ENCODE measurements around the gene MTHFD1. TPM values are rescaled to one million over a fixed set of nuclear protein-coding genes. Genes with fewer than 3 reads are reported as not detected.
"Not testable (repeated sequence)": the region's sequence is repeated elsewhere in the genome, so short reads cannot be mapped to it uniquely, and the experiment has no call there.

MTHFD1 gene
- total and polyA plus RNA-seq, 4 experiments from 2014 or later = 27.9 to 48.3 (median 36.0) TPM

DNA sequence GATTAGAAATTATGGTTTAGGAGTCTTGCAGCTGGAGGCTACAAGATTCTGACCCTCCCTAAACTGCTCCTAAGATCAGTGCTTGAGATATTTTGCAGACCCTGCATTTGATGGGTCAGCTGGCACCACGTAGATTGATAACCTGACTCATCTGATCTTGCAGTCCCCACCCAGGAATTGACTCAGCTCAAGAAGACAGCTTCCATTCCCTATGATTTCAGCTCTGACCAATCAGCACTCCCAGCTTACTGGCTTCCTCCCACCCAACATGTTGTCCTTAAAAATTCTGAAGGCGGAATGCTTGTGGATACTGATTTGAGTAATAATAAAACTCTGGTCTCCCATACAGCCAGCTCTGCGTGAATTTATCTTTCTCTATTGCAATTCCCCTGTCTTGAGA is 23.2 kb upstream of the MTHFD1 start:
- POLR2A ChIA-PET (ENCODE audit: partially characterized antibody) = no interaction called here
- Histone ChIP-seq H3K27me3 (ENCODE audit: insufficient read depth, low read length) (no peaks in the 10 kb centered on the region), H3K4me3 (ENCODE audit: low read length in 2 of 2) (no peak overlapping the region), H3K4me1 (ENCODE audit: insufficient read depth, low read length) (no peaks in the 10 kb centered on the region), H3K9me3 (ENCODE audit: control insufficient read depth in 1 of 2, low read length in 2 of 2) (no peaks in the 10 kb centered on the region), H3K36me3 (ENCODE audit: insufficient read depth, low read length) (no peaks in the 10 kb centered on the region), H3K27ac (ENCODE audit: low read depth, low read length) (no peak overlapping the region)
- intact Hi-C loops (cut with micrococcal nuclease) = no loop called here
- no peak for DNase-seq
- CTCF ChIA-PET (ENCODE audit: partially characterized antibody) = no interaction called here
- H3K27ac Mint-ChIP-seq = no peak overlapping the region
- no peaks in the 10 kb centered on the region for H3K27me3 Mint-ChIP-seq
- H3K4me3 Mint-ChIP-seq = no peak overlapping the region
- H3K9me3 Mint-ChIP-seq = peaks cover 0 to 2% (median 0%) of the 10 kb centered on the region in 8 donors
- no peaks in the 10 kb centered on the region for H3K36me3 Mint-ChIP-seq
- no peaks in the 10 kb centered on the region for H3K4me1 Mint-ChIP-seq

DNA sequence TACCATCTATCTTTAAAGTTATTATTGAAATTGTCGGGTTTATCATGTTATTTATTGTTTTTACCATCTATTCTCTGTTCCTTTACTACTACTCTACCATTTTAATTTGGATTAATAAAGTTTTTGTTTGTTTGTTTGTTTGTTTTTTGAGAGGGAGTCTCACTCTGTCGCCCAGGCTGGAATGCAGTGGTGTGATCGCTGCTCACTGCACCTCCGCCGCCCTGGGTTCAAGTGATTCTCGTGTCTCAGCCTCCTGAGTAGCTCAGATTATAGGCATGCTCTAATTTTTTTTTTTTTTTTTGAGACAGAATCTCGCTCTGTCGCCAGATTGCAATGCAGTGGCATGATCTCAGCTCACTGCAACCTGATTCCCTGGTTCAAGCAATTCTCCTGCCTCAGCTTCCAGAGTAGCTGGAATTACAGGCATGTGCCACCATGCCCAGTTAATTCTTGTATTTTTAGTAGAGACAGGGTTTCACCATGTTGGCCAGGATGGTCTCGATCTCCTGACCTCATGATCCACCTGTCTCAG is 22.7 kb upstream of the MTHFD1 start:
- H3K4me3 Mint-ChIP-seq; H3K36me3 Mint-ChIP-seq; H3K36me3 ChIP-seq (ENCODE audit: insufficient read depth, low read length); H3K4me1 Mint-ChIP-seq; H3K4me1 ChIP-seq (ENCODE audit: insufficient read depth, low read length); H3K4me3 ChIP-seq (ENCODE audit: low read length in 2 of 2); H3K27ac Mint-ChIP-seq; H3K27me3 Mint-ChIP-seq; DNase-seq; CTCF ChIA-PET (ENCODE audit: partially characterized antibody); H3K27me3 ChIP-seq (ENCODE audit: insufficient read depth, low read length); H3K9me3 Mint-ChIP-seq; H3K27ac ChIP-seq (ENCODE audit: low read depth, low read length); H3K9me3 ChIP-seq (ENCODE audit: control insufficient read depth in 1 of 2, low read length in 2 of 2); intact Hi-C loops (cut with micrococcal nuclease); POLR2A ChIA-PET (ENCODE audit: partially characterized antibody): not testable (repeated sequence)

DNA sequence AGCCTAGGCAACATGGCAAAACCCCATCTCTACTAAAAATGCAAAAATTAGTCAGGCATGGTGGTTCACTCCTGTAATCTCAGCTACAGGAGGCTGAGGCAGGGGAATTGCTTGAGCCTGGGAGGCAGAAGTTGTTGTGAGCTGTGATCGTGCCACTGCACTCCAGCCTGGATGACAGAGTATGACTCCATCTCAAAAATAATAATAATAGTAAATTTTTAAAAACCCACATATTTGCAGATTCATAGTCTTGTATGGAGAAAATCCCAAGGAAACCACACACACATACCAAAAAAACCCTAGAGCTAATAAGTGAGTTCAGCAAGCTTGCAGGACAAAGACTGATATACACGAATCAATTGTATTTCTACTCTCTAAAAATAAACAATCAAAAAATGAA is 19.0 kb upstream of the MTHFD1 start:
- Histone ChIP-seq H3K9me3 (ENCODE audit: control insufficient read depth in 1 of 2, low read length in 2 of 2) (no peaks in the 10 kb centered on the region), H3K4me1 (ENCODE audit: insufficient read depth, low read length) (no peaks in the 10 kb centered on the region), H3K27ac (ENCODE audit: low read depth, low read length) (no peak overlapping the region), H3K36me3 (ENCODE audit: insufficient read depth, low read length) (no peaks in the 10 kb centered on the region), H3K4me3 (ENCODE audit: low read length in 2 of 2) (no peak overlapping the region), H3K27me3 (ENCODE audit: insufficient read depth, low read length) (no peaks in the 10 kb centered on the region)
- Mint-ChIP-seq H3K4me1 (no peaks in the 10 kb centered on the region), H3K36me3 (no peaks in the 10 kb centered on the region), H3K4me3 (no peak overlapping the region), H3K27me3 (no peaks in the 10 kb centered on the region), H3K9me3 (no peaks in the 10 kb centered on the region), H3K27ac (no peak overlapping the region)
- no peak for DNase-seq
- CTCF ChIA-PET (ENCODE audit: partially characterized antibody) = interaction anchor here (1.6 kb wide), 1 partner anchor 61 kb away, joined by 3 read pairs; no protein-coding TSS in a partner anchor
- intact Hi-C loops (cut with micrococcal nuclease) = no loop called here
- POLR2A ChIA-PET (ENCODE audit: partially characterized antibody) = no interaction called here

DNA sequence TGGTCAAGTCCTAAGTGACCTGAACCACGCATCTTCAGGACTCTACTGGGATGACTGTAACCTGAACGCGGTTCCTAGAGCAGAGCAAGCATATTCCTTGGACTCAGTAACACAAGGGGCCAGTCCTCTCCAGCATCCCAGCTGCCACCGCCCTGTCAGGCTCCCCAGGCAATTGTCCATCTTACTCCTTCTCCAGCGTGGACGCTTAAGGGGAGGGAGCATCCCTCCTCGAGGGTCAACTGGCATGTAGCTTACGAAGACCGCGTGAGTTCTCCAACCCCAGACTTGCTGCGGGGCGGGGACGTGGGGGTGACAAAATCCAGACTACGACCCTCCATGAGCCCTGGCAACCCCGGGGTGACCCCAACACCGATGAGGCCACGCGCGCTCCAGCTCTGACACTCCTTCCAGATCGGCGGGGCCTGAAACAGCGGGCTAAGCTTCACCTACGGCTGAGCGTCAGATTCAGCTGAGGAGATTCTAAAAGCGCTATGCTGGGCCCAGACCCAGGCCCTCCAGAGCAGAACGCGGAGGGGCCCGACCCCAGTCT is 846 bp upstream of the MTHFD1 start:
- H3K9me3 ChIP-seq (ENCODE audit: control insufficient read depth in 1 of 2, low read length in 2 of 2) = no peaks in the 10 kb centered on the region
- intact Hi-C loops (cut with micrococcal nuclease) = loop anchor here (5.0 kb wide), 4 partner anchors 80 to 845 kb away; partner anchors contain the start of genes AKAP5, MAX, PPP2R5E and WDR89

GRCh38 chr14:64388533-64389285 is 556 bp downstream of the MTHFD1 start:
- peak overlapping the region; percentile 94 to 99 (median 96) for H3K4me3 Mint-ChIP-seq
- no peaks in the 10 kb centered on the region for H3K27me3 Mint-ChIP-seq
- no peaks in the 10 kb centered on the region for H3K36me3 ChIP-seq (ENCODE audit: insufficient read depth, low read length)
- DNase-seq = peak in 1 of 5 donors; percentile 22
- H3K4me1 Mint-ChIP-seq = peaks cover 17 to 51% (median 29%) of the 10 kb centered on the region in 4 donors
- intact Hi-C loops (cut with micrococcal nuclease) = loop anchor here (1.0 to 5.0 kb wide), 6 partner anchors 50 to 846 kb away; partner anchors contain the start of genes AKAP5, MAX, PPP2R5E and WDR89
- H3K9me3 ChIP-seq (ENCODE audit: control insufficient read depth in 1 of 2, low read length in 2 of 2) = no peaks in the 10 kb centered on the region
- peak overlapping the region; percentile 60 for H3K27ac ChIP-seq (ENCODE audit: low read depth, low read length)
- peaks cover 8 to 10% of the 10 kb centered on the region in 2 donors for H3K36me3 Mint-ChIP-seq
- H3K27me3 ChIP-seq (ENCODE audit: insufficient read depth, low read length) = no peaks in the 10 kb centered on the region
- POLR2A ChIA-PET (ENCODE audit: partially characterized antibody) = interaction anchor here (0.8 to 3.1 kb wide), 12 partner anchors 16 to 845 kb away, joined by 3 to 47 read pairs (median 3); partner anchors contain the start of genes CHURC1, HSPA2, PPP2R5E and ZBTB1
- H3K9me3 Mint-ChIP-seq = no peaks in the 10 kb centered on the region
- H3K27ac Mint-ChIP-seq = peak overlapping the region; percentile 91 to 99 (median 97)
- CTCF ChIA-PET (ENCODE audit: partially characterized antibody) = interaction anchor here (1.2 to 2.7 kb wide), 3 partner anchors 41 to 122 kb away, joined by 3 to 15 read pairs (median 5); no protein-coding TSS in a partner anchor
- peak overlapping the region; percentile 68 to 83 for H3K4me3 ChIP-seq (ENCODE audit: low read length in 2 of 2)
- H3K4me1 ChIP-seq (ENCODE audit: insufficient read depth, low read length) = peaks cover 36% of the 10 kb centered on the region

More for the DNA sequence above, 846 bp upstream of the MTHFD1 start:
- Mint-ChIP-seq H3K27me3 (no peaks in the 10 kb centered on the region), H3K27ac (peak overlapping the region; percentile 91 to 99 (median 97)), H3K4me1 (peaks cover 15 to 48% (median 28%) of the 10 kb centered on the region in 4 donors), H3K4me3 (peak overlapping the region; percentile 94 to 99 (median 96)), H3K36me3 (peaks cover 8 to 10% of the 10 kb centered on the region in 2 donors), H3K9me3 (no peaks in the 10 kb centered on the region)
- ChIA-PET POLR2A (ENCODE audit: partially characterized antibody) (interaction anchor here (0.6 to 3.1 kb wide), 17 partner anchors 9 to 844 kb away, joined by 3 to 47 read pairs (median 3); partner anchors contain the start of genes CHURC1, HSPA2, PPP2R5E and ZBTB1), CTCF (ENCODE audit: partially characterized antibody) (interaction anchor here (0.6 to 2.7 kb wide), 7 partner anchors 13 to 124 kb away, joined by 3 to 15 read pairs (median 3); no protein-coding TSS in a partner anchor)
- no peak for DNase-seq
- Histone ChIP-seq H3K27me3 (ENCODE audit: insufficient read depth, low read length) (no peaks in the 10 kb centered on the region), H3K36me3 (ENCODE audit: insufficient read depth, low read length) (no peaks in the 10 kb centered on the region), H3K4me3 (ENCODE audit: low read length in 2 of 2) (peak overlapping the region; percentile 68 to 83), H3K27ac (ENCODE audit: low read depth, low read length) (peak overlapping the region; percentile 60), H3K4me1 (ENCODE audit: insufficient read depth, low read length) (peaks cover 36% of the 10 kb centered on the region)

DNA sequence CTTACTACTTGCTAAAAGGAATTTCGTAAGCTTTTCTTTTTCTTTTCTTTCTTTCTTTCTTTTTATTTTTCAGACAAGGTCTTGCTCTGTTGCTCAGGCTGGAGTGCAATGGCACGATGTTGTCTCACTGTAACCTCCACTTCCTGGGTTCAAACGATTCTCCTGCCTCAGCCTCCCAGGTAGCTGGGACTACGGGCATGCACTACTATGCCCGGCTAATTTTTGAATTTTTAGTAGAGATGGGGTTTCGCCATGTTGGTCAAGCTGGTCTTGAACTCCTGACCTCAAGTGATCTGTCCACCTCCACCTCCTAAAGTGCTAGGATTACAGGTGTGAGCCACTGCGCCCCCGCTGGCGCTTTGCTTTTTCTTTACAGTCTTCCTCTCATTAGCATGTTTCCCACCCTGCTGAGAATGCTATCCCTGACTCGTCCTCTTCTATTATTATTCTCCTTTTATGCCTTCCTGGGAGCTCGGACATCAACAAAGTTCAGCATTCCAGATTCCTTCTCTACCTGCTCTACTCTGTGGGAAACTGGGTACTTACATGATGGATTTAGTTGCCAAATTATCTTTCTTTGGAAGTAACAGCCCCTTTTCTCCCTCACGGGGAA is 3.1 kb downstream of the MTHFD1 start:
- intact Hi-C loops (cut with micrococcal nuclease) = no loop called here
- Histone ChIP-seq H3K4me3 (ENCODE audit: low read length in 2 of 2) (no peak overlapping the region), H3K27me3 (ENCODE audit: insufficient read depth, low read length) (no peaks in the 10 kb centered on the region), H3K27ac (ENCODE audit: low read depth, low read length) (no peak overlapping the region), H3K36me3 (ENCODE audit: insufficient read depth, low read length) (no peaks in the 10 kb centered on the region), H3K4me1 (ENCODE audit: insufficient read depth, low read length) (peaks cover 36% of the 10 kb centered on the region), H3K9me3 (ENCODE audit: control insufficient read depth in 1 of 2, low read length in 2 of 2) (no peaks in the 10 kb centered on the region)
- Mint-ChIP-seq H3K4me3 (peak overlapping the region in 3 of 8 donors; percentile 12 to 39 (median 29)), H3K27me3 (no peaks in the 10 kb centered on the region), H3K4me1 (peaks cover 17 to 53% (median 36%) of the 10 kb centered on the region in 4 donors), H3K9me3 (no peaks in the 10 kb centered on the region), H3K27ac (peak overlapping the region in 2 of 7 donors; percentile 68 to 69), H3K36me3 (peaks cover 8 to 10% of the 10 kb centered on the region in 2 donors)
- CTCF ChIA-PET (ENCODE audit: partially characterized antibody) = interaction anchor here (1.2 to 1.5 kb wide), 3 partner anchors 10 to 39 kb away, joined by 3 to 7 read pairs (median 4); no protein-coding TSS in a partner anchor
- POLR2A ChIA-PET (ENCODE audit: partially characterized antibody) = no interaction called here
- no peak for DNase-seq

Measured in CD4-positive, alpha-beta memory T cell (primary cell).